ENCODE data around the gene FBXL7. TPM values are rescaled to one million over a fixed set of nuclear protein-coding genes. Genes with fewer than 3 reads are reported as not detected.

Gene FBXL7
- total RNA-seq, 2 experiments from 2014 or later = not detected

- no TSS peak for BruUV-seq (replicated peaks)
- no peak overlapping the region for H3K4me3 ChIP-seq (ENCODE audit: low read depth, low read length, poor library complexity, severe bottlenecking)
- no peak overlapping the region for H2AFZ ChIP-seq (ENCODE audit: low read length)
- ChIA-PET POLR2A (no interaction called here), CTCF (ENCODE audit: unreplicated experiment) (no interaction called here)
- no peaks in the 10 kb centered on the region for H3K4me1 ChIP-seq (ENCODE audit: insufficient read depth, low read length, poor library complexity, severe bottlenecking)
- no peaks in the 10 kb centered on the region for H3K9me3 ChIP-seq (ENCODE audit: low read length)
- H4K20me1 ChIP-seq (ENCODE audit: insufficient read depth, low read length) = no peaks in the 10 kb centered on the region
- H3K36me3 ChIP-seq (ENCODE audit: insufficient read depth, low read length) = no peaks in the 10 kb centered on the region
- H3K4me2 ChIP-seq (ENCODE audit: low read length) = no peak overlapping the region
- H3K27ac ChIP-seq (ENCODE audit: low read depth, low read length, poor library complexity, severe bottlenecking) = no peak overlapping the region
- H3K9me2 ChIP-seq (ENCODE audit: insufficient read depth, low read length) = no peaks in the 10 kb centered on the region
- no peaks in the 10 kb centered on the region for H3K79me2 ChIP-seq (ENCODE audit: insufficient read depth, low read depth, low read length)
- no peak for DNase-seq (ENCODE audit: low spot score)
- no peak for TF ChIP-seq EZH2phosphoT487 (IDR thresholded peaks at IDR 0.05; ENCODE audit: borderline replicate concordance, low read depth, low read length)
- TF ChIP-seq, protein P1, sequence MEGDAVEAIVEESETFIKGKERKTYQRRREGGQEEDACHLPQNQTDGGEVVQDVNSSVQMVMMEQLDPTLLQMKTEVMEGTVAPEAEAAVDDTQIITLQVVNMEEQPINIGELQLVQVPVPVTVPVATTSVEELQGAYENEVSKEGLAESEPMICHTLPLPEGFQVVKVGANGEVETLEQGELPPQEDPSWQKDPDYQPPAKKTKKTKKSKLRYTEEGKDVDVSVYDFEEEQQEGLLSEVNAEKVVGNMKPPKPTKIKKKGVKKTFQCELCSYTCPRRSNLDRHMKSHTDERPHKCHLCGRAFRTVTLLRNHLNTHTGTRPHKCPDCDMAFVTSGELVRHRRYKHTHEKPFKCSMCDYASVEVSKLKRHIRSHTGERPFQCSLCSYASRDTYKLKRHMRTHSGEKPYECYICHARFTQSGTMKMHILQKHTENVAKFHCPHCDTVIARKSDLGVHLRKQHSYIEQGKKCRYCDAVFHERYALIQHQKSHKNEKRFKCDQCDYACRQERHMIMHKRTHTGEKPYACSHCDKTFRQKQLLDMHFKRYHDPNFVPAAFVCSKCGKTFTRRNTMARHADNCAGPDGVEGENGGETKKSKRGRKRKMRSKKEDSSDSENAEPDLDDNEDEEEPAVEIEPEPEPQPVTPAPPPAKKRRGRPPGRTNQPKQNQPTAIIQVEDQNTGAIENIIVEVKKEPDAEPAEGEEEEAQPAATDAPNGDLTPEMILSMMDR (conservative IDR thresholded peaks at IDR 0.05; ENCODE audit: low read length) = no peak
- intact Hi-C loops (cut with micrococcal nuclease; ENCODE audit: unreplicated experiment) = no loop called here
Measured at GRCh38 chr5:15492545-15492944, 7.4 kb upstream of the FBXL7 start.

DNA sequence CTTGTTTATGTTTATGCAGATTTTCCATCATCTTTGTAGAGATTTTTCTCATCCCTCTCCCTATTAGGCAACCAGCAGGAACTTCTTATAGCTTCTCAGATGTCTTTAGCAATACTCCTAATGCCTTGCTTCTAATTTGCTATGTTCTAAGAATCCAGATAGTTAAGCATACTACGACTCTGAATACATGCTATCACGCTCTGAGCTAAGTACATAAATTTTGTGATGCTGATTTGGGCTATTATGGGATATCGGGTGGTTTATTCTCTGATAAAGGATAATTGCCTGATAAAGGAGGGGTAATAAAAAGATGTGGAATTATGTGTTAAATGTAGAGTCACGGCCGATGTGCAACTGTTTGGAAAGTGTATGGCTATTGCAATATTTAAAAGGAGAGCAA, 6.5 kb upstream of the FBXL7 start:
- intact Hi-C loops (cut with micrococcal nuclease; ENCODE audit: unreplicated experiment) = no loop called here
- TF ChIP-seq, protein P1 (conservative IDR thresholded peaks at IDR 0.05; ENCODE audit: low read length) = no peak
- TF ChIP-seq EZH2phosphoT487 (IDR thresholded peaks at IDR 0.05; ENCODE audit: borderline replicate concordance, low read depth, low read length) = no peak
- no peaks in the 10 kb centered on the region for H3K9me2 ChIP-seq (ENCODE audit: insufficient read depth, low read length)
- no peaks in the 10 kb centered on the region for H3K9me3 ChIP-seq (ENCODE audit: low read length)
- no TSS peak for BruUV-seq (replicated peaks)
- H3K27ac ChIP-seq (ENCODE audit: low read depth, low read length, poor library complexity, severe bottlenecking) = no peak overlapping the region
- POLR2A ChIA-PET = no interaction called here
- no peak for DNase-seq (ENCODE audit: low spot score)
- H3K4me3 ChIP-seq (ENCODE audit: low read depth, low read length, poor library complexity, severe bottlenecking) = no peak overlapping the region
- H3K36me3 ChIP-seq (ENCODE audit: insufficient read depth, low read length) = no peaks in the 10 kb centered on the region
- no peak overlapping the region for H3K4me2 ChIP-seq (ENCODE audit: low read length)
- no peaks in the 10 kb centered on the region for H4K20me1 ChIP-seq (ENCODE audit: insufficient read depth, low read length)
- CTCF ChIA-PET (ENCODE audit: unreplicated experiment) = no interaction called here
- no peaks in the 10 kb centered on the region for H3K79me2 ChIP-seq (ENCODE audit: insufficient read depth, low read depth, low read length)
- H3K4me1 ChIP-seq (ENCODE audit: insufficient read depth, low read length, poor library complexity, severe bottlenecking) = no peaks in the 10 kb centered on the region
- H2AFZ ChIP-seq (ENCODE audit: low read length) = no peak overlapping the region

DNA sequence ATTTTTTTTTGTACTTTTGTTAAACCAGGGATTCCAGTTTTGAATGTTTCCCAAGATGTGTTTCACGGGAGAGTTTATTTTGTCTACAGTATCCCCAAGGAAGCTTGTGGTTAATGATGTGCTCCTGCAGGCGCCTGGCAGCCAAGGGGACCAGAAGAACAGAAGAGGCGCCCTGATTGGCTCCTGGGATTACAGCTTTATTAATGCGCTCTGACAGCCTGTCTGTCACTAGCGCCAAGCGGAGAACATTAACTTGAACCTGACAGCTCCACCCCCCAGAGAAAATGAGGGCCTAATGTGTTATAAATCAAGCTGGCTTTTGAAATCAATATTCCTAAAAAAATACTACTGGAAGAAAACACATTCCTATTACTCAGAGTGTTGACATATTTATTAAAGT, 5.0 kb upstream of the FBXL7 start:
- H3K4me3 ChIP-seq (ENCODE audit: low read depth, low read length, poor library complexity, severe bottlenecking) = no peak overlapping the region
- intact Hi-C loops (cut with micrococcal nuclease; ENCODE audit: unreplicated experiment) = no loop called here
- H4K20me1 ChIP-seq (ENCODE audit: insufficient read depth, low read length) = no peaks in the 10 kb centered on the region
- ChIA-PET CTCF (ENCODE audit: unreplicated experiment) (no interaction called here), POLR2A (interaction anchor here (0.6 kb wide), 1 partner anchor 10 kb away, joined by 3 read pairs; no protein-coding TSS in a partner anchor)
- H3K27ac ChIP-seq (ENCODE audit: low read depth, low read length, poor library complexity, severe bottlenecking) = no peak overlapping the region
- no TSS peak for BruUV-seq (replicated peaks)
- DNase-seq (ENCODE audit: low spot score) = no peak
- H3K4me2 ChIP-seq (ENCODE audit: low read length) = no peak overlapping the region
- no peaks in the 10 kb centered on the region for H3K36me3 ChIP-seq (ENCODE audit: insufficient read depth, low read length)
- no peaks in the 10 kb centered on the region for H3K9me3 ChIP-seq (ENCODE audit: low read length)
- no peaks in the 10 kb centered on the region for H3K4me1 ChIP-seq (ENCODE audit: insufficient read depth, low read length, poor library complexity, severe bottlenecking)
- no peak overlapping the region for H2AFZ ChIP-seq (ENCODE audit: low read length)
- no peaks in the 10 kb centered on the region for H3K9me2 ChIP-seq (ENCODE audit: insufficient read depth, low read length)
- TF ChIP-seq EZH2phosphoT487 (IDR thresholded peaks at IDR 0.05; ENCODE audit: borderline replicate concordance, low read depth, low read length) = no peak
- TF ChIP-seq, protein P1 (conservative IDR thresholded peaks at IDR 0.05; ENCODE audit: low read length) = no peak
- no peaks in the 10 kb centered on the region for H3K79me2 ChIP-seq (ENCODE audit: insufficient read depth, low read depth, low read length)
